Panc1 (cell line): ENCODE results near the gene FBXO4.

Experiments used
- TF ChIP-seq, protein P1 (sequence below): fragments of 450-650 bp; IDR thresholded peaks from 2 replicates; pipeline ENCODE4 v1.5.1; 2017; ENCODE audit warnings: mild to moderate bottlenecking
- TF ChIP-seq, protein P2 (sequence below), 2 experiments: IDR thresholded peaks; 2 replicates each; pipeline ENCODE4 v1.6.1; 2011 to 2012; ENCODE audit warnings: low read depth in 2 of 2, control low read depth in 1 of 2, low read length in 1 of 2, mild to moderate bottlenecking in 1 of 2, moderate library complexity in 1 of 2; ENCODE audit not compliant: insufficient read depth in 1 of 2

DNA sequence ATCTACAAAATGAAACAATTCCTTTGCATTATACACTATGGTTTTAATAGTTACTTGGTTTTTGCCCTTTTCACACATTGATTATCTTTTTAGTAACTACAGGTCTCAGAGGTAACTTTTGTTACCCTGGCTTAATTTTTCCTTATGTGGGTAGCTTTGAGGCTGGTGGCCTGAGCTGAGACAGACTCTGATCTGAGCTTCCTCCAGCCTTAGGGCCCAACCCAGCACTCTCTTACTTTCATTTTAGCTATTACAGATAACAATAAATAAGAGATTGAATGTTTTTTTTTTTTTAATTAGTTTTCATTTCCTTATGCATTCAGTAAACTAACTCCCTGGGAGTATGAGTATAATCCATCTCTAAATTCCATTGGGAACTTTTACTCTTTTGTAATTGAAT is 39.8 kb upstream of the FBXO4 start:
- TF ChIP-seq, protein P1, sequence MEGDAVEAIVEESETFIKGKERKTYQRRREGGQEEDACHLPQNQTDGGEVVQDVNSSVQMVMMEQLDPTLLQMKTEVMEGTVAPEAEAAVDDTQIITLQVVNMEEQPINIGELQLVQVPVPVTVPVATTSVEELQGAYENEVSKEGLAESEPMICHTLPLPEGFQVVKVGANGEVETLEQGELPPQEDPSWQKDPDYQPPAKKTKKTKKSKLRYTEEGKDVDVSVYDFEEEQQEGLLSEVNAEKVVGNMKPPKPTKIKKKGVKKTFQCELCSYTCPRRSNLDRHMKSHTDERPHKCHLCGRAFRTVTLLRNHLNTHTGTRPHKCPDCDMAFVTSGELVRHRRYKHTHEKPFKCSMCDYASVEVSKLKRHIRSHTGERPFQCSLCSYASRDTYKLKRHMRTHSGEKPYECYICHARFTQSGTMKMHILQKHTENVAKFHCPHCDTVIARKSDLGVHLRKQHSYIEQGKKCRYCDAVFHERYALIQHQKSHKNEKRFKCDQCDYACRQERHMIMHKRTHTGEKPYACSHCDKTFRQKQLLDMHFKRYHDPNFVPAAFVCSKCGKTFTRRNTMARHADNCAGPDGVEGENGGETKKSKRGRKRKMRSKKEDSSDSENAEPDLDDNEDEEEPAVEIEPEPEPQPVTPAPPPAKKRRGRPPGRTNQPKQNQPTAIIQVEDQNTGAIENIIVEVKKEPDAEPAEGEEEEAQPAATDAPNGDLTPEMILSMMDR, result no peak
- TF ChIP-seq, protein P2, sequence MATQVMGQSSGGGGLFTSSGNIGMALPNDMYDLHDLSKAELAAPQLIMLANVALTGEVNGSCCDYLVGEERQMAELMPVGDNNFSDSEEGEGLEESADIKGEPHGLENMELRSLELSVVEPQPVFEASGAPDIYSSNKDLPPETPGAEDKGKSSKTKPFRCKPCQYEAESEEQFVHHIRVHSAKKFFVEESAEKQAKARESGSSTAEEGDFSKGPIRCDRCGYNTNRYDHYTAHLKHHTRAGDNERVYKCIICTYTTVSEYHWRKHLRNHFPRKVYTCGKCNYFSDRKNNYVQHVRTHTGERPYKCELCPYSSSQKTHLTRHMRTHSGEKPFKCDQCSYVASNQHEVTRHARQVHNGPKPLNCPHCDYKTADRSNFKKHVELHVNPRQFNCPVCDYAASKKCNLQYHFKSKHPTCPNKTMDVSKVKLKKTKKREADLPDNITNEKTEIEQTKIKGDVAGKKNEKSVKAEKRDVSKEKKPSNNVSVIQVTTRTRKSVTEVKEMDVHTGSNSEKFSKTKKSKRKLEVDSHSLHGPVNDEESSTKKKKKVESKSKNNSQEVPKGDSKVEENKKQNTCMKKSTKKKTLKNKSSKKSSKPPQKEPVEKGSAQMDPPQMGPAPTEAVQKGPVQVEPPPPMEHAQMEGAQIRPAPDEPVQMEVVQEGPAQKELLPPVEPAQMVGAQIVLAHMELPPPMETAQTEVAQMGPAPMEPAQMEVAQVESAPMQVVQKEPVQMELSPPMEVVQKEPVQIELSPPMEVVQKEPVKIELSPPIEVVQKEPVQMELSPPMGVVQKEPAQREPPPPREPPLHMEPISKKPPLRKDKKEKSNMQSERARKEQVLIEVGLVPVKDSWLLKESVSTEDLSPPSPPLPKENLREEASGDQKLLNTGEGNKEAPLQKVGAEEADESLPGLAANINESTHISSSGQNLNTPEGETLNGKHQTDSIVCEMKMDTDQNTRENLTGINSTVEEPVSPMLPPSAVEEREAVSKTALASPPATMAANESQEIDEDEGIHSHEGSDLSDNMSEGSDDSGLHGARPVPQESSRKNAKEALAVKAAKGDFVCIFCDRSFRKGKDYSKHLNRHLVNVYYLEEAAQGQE (IDR thresholded peaks at IDR 0.05; ENCODE audit: insufficient read depth in 1 of 2, low read depth in 2 of 2, low read length in 1 of 2), result no peak
